ENCODE data around the gene CDKN1C. TPM values are rescaled to one million over a fixed set of nuclear protein-coding genes. Genes with fewer than 3 reads are reported as not detected.

CDKN1C gene
- total RNA-seq, 4 donors from 2014 or later: 12.6 to 29.7 (median 16.8) TPM

DNA sequence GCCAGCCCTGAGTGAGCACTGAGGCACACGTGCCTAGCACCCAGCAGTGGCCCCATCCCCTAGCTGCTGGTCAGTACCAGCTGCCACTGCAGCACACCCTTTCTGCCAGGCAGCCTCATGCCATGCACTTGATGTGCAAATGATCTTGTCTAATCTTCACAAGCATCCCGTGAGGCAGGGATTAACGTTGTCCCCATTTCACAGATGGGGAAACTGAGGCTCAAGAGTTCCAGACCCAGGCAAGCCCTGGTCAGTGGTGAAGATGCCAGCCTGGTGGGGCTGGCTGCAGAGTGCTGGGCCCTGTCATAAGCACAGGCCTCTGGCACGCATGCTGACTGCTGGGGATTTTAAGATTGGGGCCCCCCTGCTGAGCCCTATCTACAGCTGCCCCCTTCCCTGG lies 8.4 kb upstream of the CDKN1C start:
- no peak for TF ChIP-seq POLR2A (IDR thresholded peaks at IDR 0.05)
- TF ChIP-seq, protein P1, sequence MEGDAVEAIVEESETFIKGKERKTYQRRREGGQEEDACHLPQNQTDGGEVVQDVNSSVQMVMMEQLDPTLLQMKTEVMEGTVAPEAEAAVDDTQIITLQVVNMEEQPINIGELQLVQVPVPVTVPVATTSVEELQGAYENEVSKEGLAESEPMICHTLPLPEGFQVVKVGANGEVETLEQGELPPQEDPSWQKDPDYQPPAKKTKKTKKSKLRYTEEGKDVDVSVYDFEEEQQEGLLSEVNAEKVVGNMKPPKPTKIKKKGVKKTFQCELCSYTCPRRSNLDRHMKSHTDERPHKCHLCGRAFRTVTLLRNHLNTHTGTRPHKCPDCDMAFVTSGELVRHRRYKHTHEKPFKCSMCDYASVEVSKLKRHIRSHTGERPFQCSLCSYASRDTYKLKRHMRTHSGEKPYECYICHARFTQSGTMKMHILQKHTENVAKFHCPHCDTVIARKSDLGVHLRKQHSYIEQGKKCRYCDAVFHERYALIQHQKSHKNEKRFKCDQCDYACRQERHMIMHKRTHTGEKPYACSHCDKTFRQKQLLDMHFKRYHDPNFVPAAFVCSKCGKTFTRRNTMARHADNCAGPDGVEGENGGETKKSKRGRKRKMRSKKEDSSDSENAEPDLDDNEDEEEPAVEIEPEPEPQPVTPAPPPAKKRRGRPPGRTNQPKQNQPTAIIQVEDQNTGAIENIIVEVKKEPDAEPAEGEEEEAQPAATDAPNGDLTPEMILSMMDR (IDR thresholded peaks at IDR 0.05): no peak
- H3K36me3 ChIP-seq: no peaks in the 10 kb centered on the region
- DNase-seq: no peak
- H3K4me3 ChIP-seq (replicated peaks in 1 of 3): no peak overlapping the region
- no peaks in the 10 kb centered on the region for H3K9me3 ChIP-seq
- peaks cover 15 to 26% of the 10 kb centered on the region in 2 donors for H3K4me1 ChIP-seq
- H3K27me3 ChIP-seq: no peaks in the 10 kb centered on the region
- H3K27ac ChIP-seq: no peak overlapping the region
- intact Hi-C loops (cut with DNase I): loop anchor here (5.0 to 10.0 kb wide), 2 partner anchors 467 to 589 kb away; partner anchors contain the start of genes C11orf21 and TSPAN32
- WGBS, 2 donors: 88 to 89% methylated on average over 4 of the region's 4 CpGs

DNA sequence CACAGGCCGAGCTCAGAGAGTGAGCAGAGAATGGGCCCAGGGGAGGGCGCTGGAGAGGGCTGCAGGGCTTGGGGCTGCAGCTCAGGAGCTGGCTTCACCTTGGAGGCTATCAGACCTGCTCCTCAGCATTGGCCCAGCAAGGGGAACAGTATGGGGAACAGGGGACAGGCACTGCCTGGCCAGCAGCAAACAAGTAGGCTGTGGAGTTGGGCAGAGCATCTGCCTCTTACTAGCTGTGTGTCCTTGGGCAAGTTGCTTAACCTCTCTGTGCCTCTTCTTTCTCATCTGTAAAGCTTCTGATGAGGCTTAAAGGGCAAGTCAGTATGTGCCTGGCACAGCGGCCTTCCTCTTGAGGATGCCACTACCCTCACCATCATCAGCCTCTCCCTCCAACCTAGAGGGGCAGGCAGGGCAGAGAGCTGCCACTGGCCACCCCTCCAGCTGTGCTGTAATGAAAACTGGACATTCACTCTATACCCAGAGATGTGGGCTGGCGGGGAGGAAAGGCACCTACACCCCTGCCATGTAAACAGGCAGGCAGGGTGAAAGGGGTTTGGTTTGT lies 7.5 kb upstream of the CDKN1C start:
- peaks cover 15 to 21% of the 10 kb centered on the region in 2 donors for H3K4me1 ChIP-seq
- peak overlapping the region in 2 of 3 donors; percentile 71 to 76 for H3K27ac ChIP-seq
- TF ChIP-seq, protein P1 (IDR thresholded peaks at IDR 0.05): peak in 1 of 6 experiments; percentile 4
- TF ChIP-seq POLR2A (IDR thresholded peaks at IDR 0.05): no peak
- H3K36me3 ChIP-seq: no peaks in the 10 kb centered on the region
- H3K9me3 ChIP-seq: no peaks in the 10 kb centered on the region
- no peaks in the 10 kb centered on the region for H3K27me3 ChIP-seq
- WGBS, 2 donors: 53 to 57% methylated on average over 4 of the region's 4 CpGs
- intact Hi-C loops (cut with DNase I): loop anchor here (5.0 to 10.0 kb wide), 2 partner anchors 466 to 588 kb away; partner anchors contain the start of genes C11orf21 and TSPAN32
- H3K4me3 ChIP-seq (replicated peaks in 1 of 3): no peak overlapping the region
- no peak for DNase-seq

DNA sequence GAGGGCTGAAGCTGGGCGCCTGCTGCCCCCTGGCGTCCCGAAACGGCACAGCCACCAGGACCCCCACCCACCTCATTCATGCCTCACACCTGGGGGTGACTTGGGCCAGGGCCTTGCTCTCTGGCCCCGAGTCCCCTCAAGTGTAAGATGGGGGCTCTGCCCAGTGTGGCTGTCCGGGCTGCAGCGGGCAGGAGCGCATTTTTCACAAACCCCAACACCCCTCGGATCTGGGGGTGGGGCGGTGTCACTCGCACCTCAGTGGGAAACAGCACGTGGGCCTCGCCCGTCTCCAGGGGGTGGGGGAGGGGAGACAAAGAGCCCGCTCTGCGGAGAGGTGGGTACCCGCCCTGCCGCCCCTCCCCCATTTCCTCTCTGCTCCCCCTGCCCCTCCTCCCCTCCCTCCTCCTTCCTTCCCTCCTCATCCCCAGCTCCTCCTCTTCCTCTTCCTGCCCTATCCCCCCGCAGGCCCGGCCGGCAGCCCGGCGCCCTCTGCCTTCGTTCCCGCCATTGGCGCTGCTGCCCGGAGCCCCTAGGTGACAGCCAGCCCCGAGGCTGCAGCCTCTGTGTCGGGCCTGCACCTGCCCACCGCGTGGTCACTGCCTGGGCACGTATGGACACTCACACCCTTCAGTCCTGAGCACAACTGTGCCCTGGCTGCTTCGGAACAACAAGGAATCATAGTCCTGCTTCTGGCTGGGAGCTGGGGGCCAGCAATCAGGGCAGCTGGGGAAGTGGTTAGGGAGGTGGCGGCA lies 6.8 kb upstream of the CDKN1C start:
- peaks cover 15 to 24% of the 10 kb centered on the region in 2 donors for H3K4me1 ChIP-seq
- peak overlapping the region in 1 of 3 donors; percentile 40 for H3K4me3 ChIP-seq (replicated peaks in 1 of 3)
- DNase-seq: peak; percentile 55 to 64
- no peaks in the 10 kb centered on the region for H3K27me3 ChIP-seq
- intact Hi-C loops (cut with DNase I): loop anchor here (5.0 to 10.0 kb wide), 2 partner anchors 465 to 588 kb away; partner anchors contain the start of genes C11orf21 and TSPAN32
- peak in 1 of 2 donors; percentile 13 for TF ChIP-seq POLR2A (IDR thresholded peaks at IDR 0.05)
- TF ChIP-seq, protein P1 (IDR thresholded peaks at IDR 0.05): peak; percentile 84 to 95 (median 90)
- H3K36me3 ChIP-seq: no peaks in the 10 kb centered on the region
- WGBS, 2 donors: 3 to 4% methylated on average over 23 to 26 of the region's 34 CpGs
- peak overlapping the region in 2 of 3 donors; percentile 71 to 76 for H3K27ac ChIP-seq
- no peaks in the 10 kb centered on the region for H3K9me3 ChIP-seq

DNA sequence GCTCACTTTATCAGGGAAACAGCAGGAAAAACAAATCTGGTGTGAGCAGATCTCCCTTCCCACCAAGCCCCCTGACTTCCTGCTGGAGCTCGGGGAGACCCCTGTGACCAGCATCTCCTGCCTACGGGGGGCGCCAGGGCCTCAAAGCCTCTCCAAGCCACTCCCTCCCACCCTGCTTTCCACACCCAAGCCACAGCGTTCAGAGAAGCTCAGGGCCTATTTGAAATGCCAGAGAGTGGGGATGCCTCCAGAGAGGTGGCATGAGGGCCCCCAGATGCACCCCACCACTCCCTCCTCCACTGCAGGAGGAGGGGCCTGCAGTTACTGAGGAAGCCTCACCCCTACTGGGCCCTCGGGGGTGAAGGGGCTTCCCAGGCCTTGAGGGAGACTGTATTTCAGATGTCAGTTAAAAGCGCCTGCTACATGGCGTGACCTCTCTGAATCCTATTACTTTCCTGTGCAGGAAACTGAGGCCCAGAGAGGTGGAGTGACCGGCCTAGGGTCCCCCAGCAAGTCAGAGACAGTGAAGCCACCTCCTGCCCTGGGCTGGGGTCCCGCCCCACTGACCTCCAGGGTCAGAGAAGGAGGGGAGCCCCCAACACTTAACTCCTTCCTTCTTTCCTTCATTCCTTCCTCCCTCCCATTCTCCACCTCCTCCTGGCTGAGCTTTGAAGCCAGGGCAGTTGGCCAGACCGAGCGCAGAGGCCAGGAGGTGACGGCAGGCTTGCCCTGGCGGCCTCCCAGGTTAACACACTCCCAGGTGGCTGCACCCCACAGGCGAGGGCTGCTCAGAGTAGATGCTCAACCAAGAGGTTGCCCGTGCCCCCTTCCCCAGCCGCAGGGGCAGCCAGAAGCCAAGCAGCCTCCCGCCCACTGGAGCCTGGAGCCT lies 6.0 kb upstream of the CDKN1C start:
- intact Hi-C loops (cut with DNase I): loop anchor here (2.0 to 10.0 kb wide), 3 partner anchors 359 to 587 kb away; partner anchors contain the start of genes C11orf21 and TSPAN32
- Histone ChIP-seq H3K4me3 (replicated peaks in 1 of 3) (peak overlapping the region in 1 of 3 donors; percentile 40), H3K27ac (peak overlapping the region in 2 of 3 donors; percentile 71 to 76), H3K4me1 (peaks cover 15 to 24% of the 10 kb centered on the region in 2 donors), H3K27me3 (no peaks in the 10 kb centered on the region), H3K9me3 (no peaks in the 10 kb centered on the region), H3K36me3 (no peaks in the 10 kb centered on the region)
- 31 to 48% methylated on average over 13 of the region's 17 CpGs for WGBS, 2 donors
- no peak for TF ChIP-seq POLR2A (IDR thresholded peaks at IDR 0.05)
- TF ChIP-seq, protein P1 (IDR thresholded peaks at IDR 0.05): no peak
- DNase-seq: peak; percentile 57 to 64

Data from thyroid gland (tissue), 4 donors.